Measurements from ENCODE around the gene BRD3. TPM values are rescaled to one million over a fixed set of nuclear protein-coding genes. Genes with fewer than 3 reads are reported as not detected.

Gene BRD3
- total RNA-seq, 1 donor from 2014 or later = 12.1 TPM

DNA sequence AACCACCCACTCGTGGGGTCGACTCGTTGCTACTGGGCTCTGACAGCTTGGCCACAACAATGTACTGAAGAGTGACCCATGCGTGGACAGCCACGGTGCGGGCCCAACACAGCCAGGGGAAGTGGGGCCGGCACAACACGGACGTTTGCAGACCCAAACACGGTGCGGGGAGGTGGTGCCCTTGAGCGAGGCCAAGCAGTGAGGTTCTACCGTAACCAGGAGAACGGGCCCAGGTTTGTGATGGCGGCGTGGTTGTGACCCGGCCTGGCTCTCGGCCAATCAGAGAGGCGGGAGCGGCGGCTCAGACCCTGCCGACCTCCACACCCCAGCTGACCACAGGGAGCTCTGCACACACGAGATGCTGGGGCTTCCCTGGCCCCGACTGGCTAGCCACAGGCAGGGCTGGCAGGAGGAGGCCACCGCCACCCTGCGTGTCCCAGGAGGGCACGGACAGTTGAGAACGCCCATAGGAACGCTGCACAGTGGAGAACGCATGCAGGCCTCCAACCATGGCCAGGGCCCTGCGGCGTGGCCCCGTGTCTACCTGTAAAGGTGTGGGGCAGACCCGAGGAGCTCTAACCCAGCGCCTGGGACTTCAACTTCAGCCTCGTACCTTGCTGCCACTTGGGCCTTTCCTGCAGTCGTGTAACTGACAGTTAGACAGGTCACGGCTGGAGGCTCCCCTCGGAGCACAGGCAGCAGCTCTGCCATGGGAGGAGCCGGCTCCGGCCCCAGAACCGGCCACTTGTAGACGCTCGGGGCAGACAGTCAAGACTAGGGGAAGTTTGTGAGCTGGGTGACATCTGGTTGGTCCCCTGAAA, 13.7 kb downstream of the BRD3 start:
- no peak for DNase-seq

GRCh38 chr9:134053401-134053871, 14.4 kb downstream of the BRD3 start:
- DNase-seq = no peak

DNA sequence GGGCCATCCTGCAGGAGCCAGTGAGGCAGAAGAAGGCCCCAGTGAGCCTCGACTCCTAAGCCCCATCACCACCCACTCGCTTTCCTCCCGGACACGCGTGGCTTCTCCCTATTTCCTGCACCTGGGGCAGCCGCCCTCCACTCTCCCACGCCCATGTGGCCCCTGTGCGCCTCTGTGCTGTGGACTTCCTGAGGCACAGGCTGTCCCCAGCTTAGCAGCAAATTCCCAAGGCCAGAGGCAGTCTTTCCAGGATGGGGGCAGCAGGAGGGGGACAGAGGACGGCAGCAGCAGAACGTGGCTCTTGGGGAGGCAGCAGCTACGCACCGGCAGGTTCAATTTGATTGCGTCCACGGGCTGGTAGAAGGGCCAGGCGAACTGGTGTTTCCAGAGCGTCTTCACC, 14.9 kb downstream of the BRD3 start:
- DNase-seq = no peak

DNA sequence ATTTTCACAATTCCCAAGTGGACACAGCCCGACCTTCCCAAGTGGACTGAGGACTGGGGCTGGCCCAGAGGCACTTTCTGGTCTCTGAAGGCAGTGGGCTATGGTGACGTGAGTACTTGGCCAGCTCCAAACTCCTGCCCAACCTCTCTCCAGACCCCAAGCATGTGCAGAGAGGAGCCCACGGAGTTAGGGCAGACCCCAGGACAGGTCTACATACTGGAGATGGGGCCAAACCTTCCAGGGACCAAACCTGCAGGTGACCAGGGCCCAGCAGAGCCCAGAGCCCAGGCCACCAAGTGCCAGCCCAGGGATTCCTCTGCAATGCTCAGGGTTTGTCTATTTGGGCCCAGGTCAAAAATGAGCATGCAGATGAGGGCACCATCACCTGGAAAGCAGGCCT, 15.3 kb downstream of the BRD3 start:
- DNase-seq = no peak

DNA sequence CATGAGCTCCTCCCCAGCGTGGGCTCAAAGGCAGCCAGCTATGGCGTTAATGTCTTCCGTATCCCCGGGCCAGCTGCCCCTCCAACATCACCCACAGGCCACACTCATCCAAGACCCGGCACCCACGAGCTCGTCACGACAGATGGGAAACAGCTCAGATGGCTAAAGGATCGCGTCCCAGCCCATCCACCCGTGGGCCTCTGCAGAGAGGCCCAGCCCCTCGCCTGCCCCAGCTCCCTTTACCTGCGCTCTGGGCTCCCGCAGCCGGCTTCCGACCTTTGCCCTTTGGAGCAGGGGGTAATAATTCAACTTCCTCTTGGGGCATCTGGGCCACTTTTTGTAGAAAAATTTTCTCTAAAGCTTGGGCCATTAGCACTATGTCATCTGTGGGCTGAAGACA, 16.5 kb downstream of the BRD3 start:
- DNase-seq = no peak

- DNase-seq = no peak
Measured at GRCh38 chr9:134050726-134051125, 17.1 kb downstream of the BRD3 start.

DNA sequence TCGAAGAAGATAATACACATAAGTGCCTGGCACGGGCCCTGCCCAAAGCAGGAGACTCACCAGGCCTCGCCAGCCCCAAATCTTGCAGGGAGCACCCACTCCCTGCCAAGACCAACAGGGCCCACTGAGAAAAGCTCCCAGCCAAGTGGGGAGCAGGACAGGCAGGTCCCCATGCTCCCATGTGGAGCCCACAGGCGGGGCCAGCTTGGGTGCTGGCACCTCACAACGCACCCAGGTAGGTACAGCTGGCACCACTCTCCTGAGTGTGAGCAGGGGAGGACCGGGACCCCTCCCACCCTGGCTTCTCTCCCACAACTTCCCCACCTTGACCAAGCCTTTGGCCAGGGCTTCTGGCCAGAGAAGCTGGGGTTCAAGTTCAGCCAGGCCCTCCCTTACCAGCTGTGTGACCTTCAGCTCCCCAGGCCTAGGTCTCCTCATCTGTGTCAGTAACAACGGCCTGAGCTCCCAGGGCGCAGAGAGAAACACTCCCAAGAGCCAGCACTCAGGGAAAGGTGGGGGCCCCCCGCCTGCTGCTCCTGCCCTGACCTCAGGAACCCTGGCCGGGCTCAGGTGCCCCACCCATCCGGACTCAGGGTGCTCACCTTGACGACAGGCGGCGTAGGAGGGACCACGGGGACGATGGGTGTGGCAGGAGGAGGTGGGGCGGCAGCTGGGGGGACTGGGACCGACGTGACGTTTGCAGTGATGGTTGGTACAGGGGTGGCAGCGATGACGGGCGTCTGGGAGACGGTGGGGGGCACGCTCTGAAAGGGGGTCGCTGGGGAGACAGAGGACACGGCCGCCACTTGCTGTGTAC, 17.8 kb downstream of the BRD3 start:
- no peak for DNase-seq

GRCh38 chr9:134049236-134049635, 18.6 kb downstream of the BRD3 start:
- no peak for DNase-seq

GRCh38 chr9:134048582-134048968, 19.3 kb downstream of the BRD3 start:
- no peak for DNase-seq

DNA sequence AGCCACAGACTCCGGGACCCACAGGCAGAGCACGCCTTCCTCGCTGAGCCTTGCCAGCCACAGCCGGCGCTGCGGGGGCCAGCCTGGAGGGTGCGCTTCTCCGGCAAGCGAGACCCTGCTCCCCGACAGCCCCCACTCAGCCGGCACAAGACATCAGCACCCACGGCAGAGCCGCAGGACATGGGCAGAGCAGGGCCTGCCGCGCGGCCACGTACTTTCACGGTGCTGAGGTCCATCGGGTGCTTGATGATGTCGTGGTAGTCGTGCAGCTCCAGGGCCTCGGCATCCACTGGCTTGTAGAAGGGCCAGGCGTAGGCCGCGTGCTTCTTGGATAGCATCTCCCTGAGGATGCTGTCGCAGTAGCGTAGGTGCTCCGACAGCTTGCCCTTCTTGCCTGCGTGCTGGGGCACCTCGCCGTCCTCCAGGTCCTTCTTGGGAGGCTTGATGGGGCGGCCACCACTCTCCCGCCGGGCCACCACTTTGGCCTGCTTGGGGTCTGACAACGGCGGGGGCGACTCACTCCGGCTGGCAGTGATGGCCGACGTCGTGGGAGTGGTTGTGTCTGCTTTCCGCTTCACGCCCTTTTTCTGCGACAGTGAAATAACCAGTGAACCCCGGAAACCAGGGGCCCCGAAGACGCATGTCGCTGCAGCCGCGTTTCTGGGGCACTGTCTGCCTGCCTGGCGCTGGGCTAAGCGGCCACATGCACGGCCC, 19.8 kb downstream of the BRD3 start:
- DNase-seq = no peak

GRCh38 chr9:134046894-134047681, 20.7 kb downstream of the BRD3 start:
- DNase-seq = no peak

DNA sequence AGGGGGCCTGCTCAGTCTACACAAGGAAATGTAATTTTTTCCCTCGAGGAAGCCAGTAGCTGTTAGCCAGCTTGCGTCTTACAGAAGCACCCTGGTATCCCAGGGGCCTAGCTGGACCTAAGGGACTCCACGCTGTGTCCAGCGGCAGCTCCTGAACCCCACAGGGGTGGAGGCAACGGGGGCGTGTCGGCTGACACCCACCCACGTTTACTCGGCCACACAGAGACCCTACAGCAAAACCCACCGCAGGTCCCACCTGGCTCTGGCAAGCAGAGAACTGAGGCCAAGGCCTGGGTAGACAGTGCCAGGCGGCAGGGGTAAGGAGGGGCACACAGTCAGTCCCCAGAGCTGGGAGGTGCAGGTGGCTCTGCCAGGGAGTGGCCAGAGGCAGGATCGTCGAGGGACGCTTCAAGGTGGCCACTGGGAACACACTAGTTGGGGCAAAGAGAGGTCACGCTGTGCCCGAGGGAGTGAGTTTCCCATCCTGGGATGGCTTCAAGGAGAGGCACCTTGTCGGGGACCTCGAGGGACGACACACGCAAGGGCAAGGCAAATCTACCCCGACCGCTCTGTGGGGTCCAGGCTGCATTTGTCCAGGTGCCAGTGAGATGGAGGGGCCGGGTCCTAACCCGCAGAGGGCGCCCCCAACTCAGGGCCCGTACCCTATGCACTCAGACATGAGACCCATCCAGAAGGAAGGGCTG, 21.8 kb downstream of the BRD3 start:
- no peak for DNase-seq

DNA sequence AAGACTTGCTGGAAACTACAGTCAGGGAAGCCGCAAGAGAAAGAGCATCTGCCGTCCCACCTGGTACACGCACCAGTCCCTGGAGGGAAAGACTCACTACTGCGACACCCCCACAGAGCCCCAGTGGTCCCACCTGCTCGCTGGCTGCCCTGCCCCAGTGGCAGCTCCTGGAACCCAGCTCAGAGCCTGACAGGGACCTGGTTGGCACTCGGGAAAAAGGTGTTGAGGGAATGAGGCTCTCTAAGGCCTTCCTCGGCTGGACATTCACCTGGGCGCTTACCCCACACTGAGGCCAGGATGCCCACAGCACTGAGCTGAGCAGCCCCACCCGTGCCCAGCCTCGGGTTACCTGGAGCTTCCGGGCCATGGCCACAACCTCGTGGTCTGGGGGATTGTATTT, 22.9 kb downstream of the BRD3 start:
- no peak for DNase-seq

DNA sequence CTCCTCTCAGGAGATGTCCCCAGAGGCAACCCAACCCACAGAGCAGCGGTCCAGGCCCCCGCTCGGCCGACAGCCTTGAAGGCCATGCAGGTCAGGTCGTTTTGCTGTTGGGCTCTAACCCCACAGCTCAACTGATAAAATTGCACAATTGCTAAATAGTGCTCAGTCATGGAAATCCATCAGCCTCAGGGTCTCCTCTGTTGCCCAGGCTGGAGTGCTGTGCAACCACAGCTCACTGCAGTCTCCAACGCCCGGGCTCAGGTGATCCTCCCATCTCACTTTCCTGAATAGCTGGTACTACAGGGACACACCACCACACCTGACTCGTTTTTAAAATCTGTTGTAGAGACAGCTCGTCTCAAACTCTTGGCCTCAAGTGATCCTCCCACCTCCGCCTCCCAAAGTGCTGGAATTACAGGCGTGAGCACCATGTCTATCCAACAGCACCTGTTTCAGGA, 24.3 kb downstream of the BRD3 start:
- no peak for DNase-seq

DNA sequence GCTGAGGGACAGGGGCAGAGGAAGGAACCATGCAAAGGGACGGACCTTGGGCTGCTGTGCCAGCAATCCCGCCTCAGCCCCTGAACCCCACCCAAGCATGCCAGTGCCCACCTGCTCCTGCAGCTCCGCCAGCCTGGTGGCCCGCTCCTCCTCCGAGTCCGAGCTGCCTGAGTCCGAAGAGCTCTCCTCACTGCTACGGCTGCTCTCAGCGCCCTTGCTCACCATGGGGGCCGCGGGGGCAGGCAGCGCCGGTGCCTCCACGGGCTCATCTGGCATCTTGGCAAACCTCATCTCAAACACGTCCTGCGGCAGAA, 26.2 kb downstream of the BRD3 start:
- DNase-seq = no peak

- DNase-seq = no peak
Measured at GRCh38 chr9:134040781-134041648, 26.8 kb downstream of the BRD3 start.

- DNase-seq = no peak
Measured at GRCh38 chr9:134040176-134040565, 27.7 kb downstream of the BRD3 start.

GRCh38 chr9:134039386-134040175, 28.2 kb downstream of the BRD3 start:
- DNase-seq = no peak

DNA sequence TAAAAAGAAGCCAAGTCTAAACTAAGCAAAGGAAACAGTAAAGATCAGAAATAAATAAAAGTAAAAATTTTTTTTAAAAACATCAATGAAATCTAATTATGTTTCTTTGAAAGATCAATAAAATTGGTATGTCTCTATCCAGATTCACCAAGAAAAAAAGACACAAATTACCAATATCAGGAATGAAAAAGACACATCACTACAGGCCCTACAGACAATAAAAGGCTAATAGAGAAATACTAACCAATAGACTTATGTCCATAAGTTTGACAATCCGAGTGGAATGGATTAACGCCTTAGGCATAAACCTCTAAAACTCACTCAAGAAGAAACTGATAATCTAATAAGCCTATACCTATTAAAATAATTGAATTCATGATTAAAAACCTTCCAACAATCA, 30.2 kb downstream of the BRD3 start:
- no peak for DNase-seq

DNA sequence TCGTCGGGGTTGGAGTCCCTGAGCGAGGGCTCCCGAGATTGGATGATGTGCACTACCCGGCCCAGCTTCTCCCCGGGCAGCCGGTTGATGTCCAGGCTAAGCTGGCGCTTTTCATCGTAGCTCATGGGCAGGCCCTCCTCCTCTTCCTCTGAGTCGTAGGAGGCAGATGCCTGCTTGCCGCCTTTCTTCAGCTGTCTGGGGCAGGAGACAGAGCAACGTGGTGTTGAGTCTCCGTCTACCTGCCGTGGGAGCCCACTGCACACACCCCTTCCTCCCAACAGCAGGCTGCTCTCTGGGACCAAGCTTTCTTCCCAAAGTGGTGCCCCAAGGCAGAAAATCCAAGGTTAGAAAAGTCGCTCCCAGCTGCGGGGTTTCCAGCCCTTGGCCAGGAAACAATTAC, 31.7 kb downstream of the BRD3 start:
- no peak for DNase-seq

All from dermis blood vessel endothelial cell (primary cell).